GM20431 (cell line): ENCODE measurements around the gene C16orf46.

Source experiments
- in situ Hi-C: fragments of 300-500 bp; cut with MseI, MboI; formaldehyde crosslinking; loops from one replicate; pipeline ENCODE4 v1.15.0; 2020; ENCODE audit warnings: low sequenced_read_pairs; ENCODE audit not compliant: unreplicated experiment

The C16orf46 gene

DNA sequence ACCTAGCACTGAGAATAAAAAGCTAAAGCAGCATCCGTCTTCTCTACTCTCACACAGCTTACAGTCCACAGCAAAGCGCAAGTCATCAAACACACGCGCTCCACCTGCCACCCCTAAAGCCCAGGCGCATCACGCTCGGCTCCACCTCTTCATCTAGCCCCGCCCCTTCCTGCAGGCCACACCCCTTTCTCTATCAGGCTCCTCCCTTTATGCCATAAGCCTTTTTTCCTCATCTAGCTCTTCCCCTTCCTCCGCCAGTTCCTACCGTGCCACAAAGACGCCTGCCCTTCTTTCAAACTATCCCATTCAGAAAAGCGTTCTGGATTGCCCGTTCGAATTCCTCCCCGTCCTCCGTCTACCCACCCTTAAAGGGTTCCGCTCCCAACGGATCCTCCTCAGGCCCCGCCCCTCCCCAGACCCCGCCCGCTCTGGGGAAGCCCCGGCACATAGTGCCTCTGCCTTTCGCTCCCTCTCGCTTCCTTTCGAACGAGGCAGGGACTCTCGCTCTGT is 417 bp downstream of the C16orf46 start:
- in situ Hi-C loops, result no loop called here

DNA sequence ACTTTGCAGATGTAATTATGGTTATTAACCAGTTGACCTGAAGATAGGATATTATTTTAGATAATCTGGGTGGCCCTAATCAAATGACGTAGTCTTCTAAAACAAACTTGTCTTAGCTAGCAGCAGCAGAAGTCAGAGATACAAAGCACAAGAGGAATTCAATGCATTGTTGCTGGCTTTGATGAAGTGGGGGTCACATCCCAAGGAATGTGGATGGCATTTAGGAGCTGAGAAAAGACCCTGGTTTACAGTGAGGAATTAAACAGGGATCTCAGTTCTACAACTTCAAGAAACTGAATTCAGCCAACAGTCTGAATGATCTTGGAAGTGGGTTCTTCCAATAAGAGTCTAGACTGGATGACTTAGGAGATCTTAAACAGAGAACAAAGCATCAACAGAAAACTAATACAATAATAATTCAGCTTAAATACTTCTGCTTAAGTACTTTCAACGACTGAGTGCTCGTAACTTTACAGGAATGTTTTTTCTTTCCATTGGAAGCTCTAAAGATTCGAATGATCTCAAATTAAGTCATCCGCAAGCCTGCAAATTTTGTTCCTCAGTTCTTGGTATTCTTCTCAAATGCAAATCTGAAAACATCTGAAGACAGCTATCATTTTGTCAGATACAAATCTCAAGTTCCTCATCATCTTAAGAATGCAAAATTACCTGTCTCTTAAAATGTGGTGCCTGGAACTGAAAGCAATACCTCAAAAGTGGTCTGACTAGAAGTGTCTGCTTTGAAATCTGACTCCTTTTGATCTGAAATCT is 3.3 kb downstream of the C16orf46 start:
- in situ Hi-C loops, result no loop called here

GRCh38 chr16:81071805-81072204 is 5.2 kb downstream of the C16orf46 start:
- in situ Hi-C loops, result no loop called here

DNA sequence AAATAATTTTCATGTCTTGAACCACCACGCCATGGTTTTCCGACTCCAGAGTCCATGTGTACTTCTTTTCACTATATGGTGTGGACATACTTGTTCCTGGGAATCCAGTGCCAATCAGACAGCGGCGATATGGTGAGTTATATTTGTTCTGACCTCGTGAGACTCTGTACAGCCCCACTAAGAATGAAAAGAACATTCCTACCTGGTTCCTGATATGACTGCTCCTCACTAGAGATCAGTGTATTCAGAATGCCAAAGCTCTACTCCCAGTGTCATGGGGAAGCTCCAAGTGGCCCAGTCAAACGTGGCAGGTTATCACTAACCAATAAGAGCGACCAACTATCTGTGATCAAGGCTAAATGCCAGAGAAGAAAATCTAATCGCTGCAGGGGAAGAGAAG is 6.1 kb downstream of the C16orf46 start:
- in situ Hi-C loops, result no loop called here

GRCh38 chr16:81069063-81069462 is 8.0 kb downstream of the C16orf46 start:
- in situ Hi-C loops, result no loop called here

DNA sequence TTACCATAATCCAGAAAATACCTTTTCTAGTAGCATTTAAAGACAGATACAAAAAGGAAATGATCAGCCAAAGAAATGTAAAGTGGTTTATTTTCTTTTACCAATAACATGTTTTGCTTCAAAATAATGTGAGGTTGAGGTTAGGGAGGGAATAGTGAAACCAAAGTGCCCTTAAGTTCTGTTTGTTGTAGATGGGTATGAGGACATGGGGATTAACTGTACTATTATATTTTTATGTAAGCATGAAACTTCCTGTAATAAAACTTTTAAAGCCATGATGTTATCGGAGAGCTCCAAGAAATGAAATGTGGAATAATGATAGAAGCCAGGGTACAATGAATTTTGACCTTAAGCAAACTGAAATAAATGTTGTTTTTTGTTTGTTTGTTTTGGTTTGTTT is 9.9 kb downstream of the C16orf46 start:
- in situ Hi-C loops, result no loop called here

GRCh38 chr16:81066681-81067080 is 10.4 kb downstream of the C16orf46 start:
- in situ Hi-C loops, result no loop called here

- in situ Hi-C loops, result no loop called here
Observed at GRCh38 chr16:81061871-81062608, 15.0 kb downstream of the C16orf46 start.

GRCh38 chr16:81061307-81061640 is 15.8 kb downstream of the C16orf46 start:
- in situ Hi-C loops, result no loop called here

DNA sequence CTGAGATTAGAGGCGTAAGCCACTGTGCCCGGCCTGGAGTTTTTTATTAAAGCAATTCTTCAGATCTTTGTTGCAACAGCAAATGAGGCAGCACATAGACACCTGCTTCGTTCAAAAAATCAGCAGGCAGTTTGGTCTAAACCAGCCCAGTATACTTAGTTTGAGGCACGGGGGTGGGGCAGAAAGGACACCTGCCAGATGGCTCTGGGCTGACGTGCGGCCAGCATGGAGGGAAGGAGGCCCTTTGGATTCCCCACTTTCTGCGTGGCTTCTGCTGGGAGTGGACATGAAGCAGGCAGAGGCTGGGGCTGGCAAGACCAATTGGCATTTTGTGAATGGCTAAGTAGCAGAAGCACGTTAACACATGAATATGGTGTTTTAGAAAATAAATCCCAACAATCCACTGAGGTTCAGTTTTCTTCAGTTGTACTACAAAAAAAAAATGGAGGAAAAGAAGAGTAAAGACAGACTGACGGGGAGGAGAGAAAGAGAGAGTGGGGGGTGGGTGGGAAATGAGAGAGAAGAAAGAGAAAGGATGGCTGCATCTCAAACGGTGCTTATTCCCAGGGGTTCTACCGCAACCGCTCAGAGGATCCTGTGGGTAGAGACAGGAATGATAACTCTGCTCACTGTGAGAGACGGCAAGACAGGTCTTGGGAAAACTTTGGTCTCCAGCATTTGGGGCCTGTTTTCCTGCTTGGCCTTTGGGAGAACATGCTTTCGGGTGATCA is 16.3 kb downstream of the C16orf46 start:
- in situ Hi-C loops, result no loop called here

DNA sequence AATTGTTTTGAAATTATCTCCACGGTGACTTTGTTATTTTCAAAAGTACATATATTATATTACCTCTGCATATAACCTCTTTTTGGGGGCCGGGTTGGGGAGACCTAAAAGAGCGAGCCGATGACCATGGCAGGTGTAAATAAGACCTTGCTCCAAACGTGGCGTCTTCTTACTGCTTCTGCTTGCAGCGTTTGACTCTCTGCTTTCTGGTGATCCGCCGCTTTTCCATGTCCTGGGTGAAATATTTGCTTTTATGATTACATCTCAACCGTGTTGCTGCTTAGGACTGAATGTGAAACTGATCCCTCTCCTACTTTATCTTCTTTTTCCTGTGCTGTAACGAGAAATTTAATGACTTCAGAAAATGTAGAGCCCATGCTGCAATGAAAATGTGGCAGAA is 23.3 kb downstream of the C16orf46 start:
- in situ Hi-C loops, result no loop called here

GRCh38 chr16:81042821-81043220 is 34.2 kb downstream of the C16orf46 start:
- in situ Hi-C loops, result no loop called here

DNA sequence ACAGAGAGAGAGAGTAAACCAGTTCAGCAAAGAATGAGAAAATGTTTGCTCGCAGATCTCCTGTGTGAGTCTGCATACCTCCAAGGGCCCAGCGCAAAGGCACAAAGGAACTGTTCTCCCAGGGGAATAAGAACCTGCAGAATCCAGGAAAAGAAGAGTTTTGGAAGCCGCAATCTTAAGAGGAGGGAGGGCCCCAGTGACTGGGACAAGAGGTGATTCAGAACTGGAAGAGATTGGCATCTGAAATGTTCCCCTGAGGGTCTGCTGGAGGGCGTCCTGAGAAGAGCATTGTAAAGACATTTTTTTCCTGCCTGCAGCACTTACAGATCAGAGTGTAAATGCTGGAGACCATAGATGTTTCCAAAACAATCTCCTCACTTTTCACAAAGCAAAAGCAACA is 35.3 kb downstream of the C16orf46 start:
- in situ Hi-C loops, result no loop called here

GRCh38 chr16:81040842-81041241 is 36.2 kb downstream of the C16orf46 start:
- in situ Hi-C loops, result no loop called here

DNA sequence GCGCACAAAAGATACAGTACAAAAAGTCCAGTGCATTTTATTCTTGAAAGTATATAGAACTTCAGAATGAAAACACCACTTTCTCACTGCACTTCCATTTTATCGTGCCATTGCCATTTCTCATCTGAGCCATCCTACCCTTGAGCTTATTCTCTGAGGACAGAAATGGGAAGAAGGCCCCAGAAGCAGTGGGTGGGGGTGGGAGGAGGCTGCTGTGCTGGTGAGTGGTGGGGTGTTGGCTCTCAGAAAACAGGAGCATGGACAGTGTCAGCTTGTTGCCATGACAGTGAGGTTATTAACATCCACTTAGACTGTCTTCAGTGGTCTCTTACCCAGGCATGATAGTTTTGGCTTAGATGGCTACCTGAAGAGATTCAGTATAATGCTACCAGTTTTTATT is 36.9 kb downstream of the C16orf46 start:
- in situ Hi-C loops, result no loop called here

- in situ Hi-C loops, result no loop called here
Observed at GRCh38 chr16:81036751-81037350, 40.2 kb downstream of the C16orf46 start.

DNA sequence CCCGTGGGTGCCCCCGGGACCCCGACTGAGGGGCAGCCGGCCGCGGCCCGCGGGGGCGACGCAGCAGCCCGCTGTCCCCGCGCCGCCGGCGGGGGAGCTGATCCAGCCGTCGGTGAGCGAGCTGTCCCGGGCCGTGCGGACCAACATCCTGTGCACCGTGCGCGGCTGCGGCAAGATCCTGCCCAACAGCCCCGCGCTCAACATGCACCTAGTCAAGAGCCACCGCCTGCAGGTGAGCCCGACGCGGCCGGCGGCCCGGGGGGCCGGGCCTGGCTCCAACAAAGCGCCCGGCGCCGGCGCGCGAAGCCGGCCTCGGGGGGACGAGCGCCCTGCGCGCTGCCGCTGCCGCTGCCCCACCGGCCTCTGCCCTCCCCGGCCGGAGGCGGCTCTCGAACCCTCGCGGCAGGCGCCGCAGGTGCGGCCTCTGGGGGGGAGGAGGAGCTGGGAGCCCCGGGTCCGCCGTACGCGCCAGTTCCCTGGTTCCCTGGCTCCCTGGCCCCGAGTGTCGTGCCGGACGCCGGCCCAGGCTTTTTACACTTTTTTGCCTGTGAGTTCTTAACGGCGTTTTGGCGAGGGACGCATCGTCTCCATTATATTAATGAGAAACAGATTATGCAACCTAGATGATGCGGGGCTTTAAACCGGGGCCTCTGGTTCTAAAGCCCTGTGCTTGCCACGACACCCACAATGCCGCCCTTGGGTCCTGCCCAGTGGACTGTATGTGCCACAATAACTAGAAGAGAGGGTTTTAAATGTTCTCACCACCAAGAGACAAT is 40.9 kb downstream of the C16orf46 start:
- in situ Hi-C loops, result no loop called here

DNA sequence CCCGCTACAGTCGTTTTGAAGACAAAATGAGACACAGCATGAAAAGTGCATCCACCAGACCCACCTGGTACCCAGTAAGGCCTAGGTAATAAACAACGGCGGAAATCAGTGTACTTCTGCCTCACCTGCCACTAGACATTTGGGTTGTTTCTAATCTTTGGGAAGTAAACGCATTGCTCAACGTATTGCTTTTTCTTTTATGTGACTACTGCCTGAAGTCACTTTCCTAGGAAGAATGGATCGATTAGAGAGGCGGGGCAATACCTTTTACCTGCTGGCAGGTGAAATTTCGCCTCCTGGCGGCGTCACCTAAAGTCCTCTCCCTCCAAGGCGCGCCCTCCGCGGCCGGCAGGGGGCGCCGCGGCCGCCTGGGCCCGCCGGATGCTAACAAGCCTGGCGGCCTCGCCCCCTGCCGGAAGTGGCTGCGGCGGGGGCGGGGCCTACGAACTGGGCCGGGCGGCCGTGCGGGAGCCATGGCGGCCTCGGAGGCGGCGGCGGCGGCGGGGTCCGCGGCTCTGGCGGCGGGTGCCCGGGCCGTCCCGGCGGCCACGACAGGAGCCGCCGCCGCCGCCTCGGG is 41.6 kb downstream of the C16orf46 start, which contains the start of gene ATMIN:
TSS of gene ATMIN (plus strand) at position 445 of the 577 bp plus-strand sequence. CDS start at position 474, 29 bp downstream.
- in situ Hi-C loops, result no loop called here

DNA sequence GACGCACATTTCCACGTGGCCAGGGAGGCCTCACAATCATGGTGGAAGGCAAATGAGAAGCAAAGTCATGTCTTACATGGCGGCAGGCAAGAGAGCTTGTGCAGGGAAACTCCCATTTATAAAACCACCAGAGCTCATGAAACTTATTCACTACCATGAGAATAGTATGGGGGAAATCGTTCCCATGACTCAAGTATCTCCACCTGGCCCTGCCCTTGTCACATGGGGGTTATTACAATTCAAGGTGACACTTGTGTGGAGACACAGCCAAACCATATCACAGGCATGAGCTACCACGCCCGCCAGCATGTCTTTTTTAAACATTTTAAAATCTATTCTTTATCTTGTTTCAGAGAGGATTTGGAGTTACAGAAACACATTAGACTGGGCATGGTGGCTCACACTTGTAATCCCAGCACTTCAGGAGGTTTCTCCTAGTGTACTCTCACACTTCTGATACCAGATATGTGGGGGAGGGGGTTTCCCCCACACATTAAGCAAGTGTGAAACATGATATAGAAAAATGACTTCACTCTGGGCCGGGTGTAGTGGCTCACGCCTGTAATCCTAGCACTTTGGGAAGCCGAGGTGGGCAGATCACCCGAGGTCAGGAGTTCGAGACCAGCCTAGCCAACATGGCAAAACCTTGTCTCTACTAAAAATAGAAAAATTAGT is 47.0 kb downstream of the C16orf46 start:
- in situ Hi-C loops, result no loop called here
